Kidney (tissue), 14 donors: ENCODE measurements around the gene ARL5B. TPM values are rescaled to one million over a fixed set of nuclear protein-coding genes. Genes with fewer than 3 reads are reported as not detected.

Experiments used
- DNase-seq, 5 donors: peaks; one replicate each; pipeline ENCODE4 v3.0.0-alpha.2; 2013 to 2020
- FAIRE-seq: peaks from 2 replicates; lab custom pipeline; 2012; peaks lifted over from hg19 to GRCh38; lab: Jason Lieb, UNC
- H3K27ac ChIP-seq, 2 donors: one replicate each; pipeline ENCODE4 v1.7.0; 2013; ENCODE audit warnings: low read depth in 2 of 2, low read length in 2 of 2, inconsistent platforms in 1 of 2
- H3K27me3 ChIP-seq: one replicate; pipeline ENCODE4 v1.7.1; 2013; ENCODE audit warnings: low read length, inconsistent platforms; ENCODE audit not compliant: control insufficient read depth, insufficient read depth
- H3K36me3 ChIP-seq, 3 donors: one replicate each; pipeline versions ENCODE4 v1.7.0 to v1.7.1; 2013; ENCODE audit warnings: low read length in 3 of 3, control low read depth in 1 of 3, inconsistent platforms in 1 of 3; ENCODE audit not compliant: insufficient read depth in 3 of 3, control insufficient read depth in 2 of 3
- H3K4me1 ChIP-seq, 3 donors: one replicate each; pipeline versions ENCODE4 v1.7.0 to v1.7.1; 2013; ENCODE audit warnings: low read length in 3 of 3, inconsistent platforms in 1 of 3, low read depth in 1 of 3; ENCODE audit not compliant: control insufficient read depth in 2 of 3, insufficient read depth in 2 of 3
- H3K4me3 ChIP-seq, 3 donors: one replicate each; pipeline versions ENCODE4 v1.7.0 to v1.8.1; 2013; ENCODE audit warnings: low read length in 3 of 3, control low read depth in 1 of 3, inconsistent platforms in 1 of 3
- H3K9ac ChIP-seq, 3 donors: one replicate each; pipeline versions ENCODE4 v1.7.0 to v1.7.1; 2013; ENCODE audit warnings: low read length in 3 of 3, control low read depth in 1 of 3, inconsistent platforms in 1 of 3
- H3K9me3 ChIP-seq, 3 donors: one replicate each; pipeline versions ENCODE4 v1.7.0 to v1.7.1; 2013; ENCODE audit warnings: low read length in 3 of 3, control low read depth in 1 of 3, inconsistent platforms in 1 of 3; ENCODE audit not compliant: control insufficient read depth in 2 of 3, insufficient read depth in 1 of 3
- CTCF ChIP-seq: IDR thresholded peaks from 3 replicates; pipeline ENCODE4 v1.5.1; 2012; ENCODE audit warnings: mild to moderate bottlenecking, moderate library complexity, borderline replicate concordance; ENCODE audit not compliant: insufficient read depth; ENCODE audit errors: extremely low read depth
- intact Hi-C: fragments of 100-400 bp; cut with DNase I; formaldehyde crosslinking; loops from one replicate; pipeline ENCODE4 v1.11.1; 2022
- polyA plus RNA-seq: library from polyadenylated mRNA; stranded (reverse); fragments of 350-450 nt; fragmentation: Illumina TruSeq; extraction: RNeasy Lipid Tissue Mini Kit (QIAGEN cat#74804); gene quantifications from one replicate; pipeline ENCODE4 v1.2.3, GENCODE V29; 2014; ENCODE audit warnings: low read depth, low replicate concordance; ENCODE audit not compliant: insufficient read depth
- total RNA-seq: library from RNA; stranded (reverse); fragmentation: NEBNext Ultra II Directional; extraction: Animal tissue kit (Norgen Biotek cat#: 25700); gene quantifications from one replicate; pipeline ENCODE4 v1.2.1, GENCODE V29; 2021
- donor health status: control.
- donor health status: control.
- donor health status: control.
- donor health status: control.
- donor health status: control.
- donor health status: DM: yes; HTN: yes; CAD: no.
- donor health status: Normal renal cell carcinoma (clear cell type).

Gene ARL5B
- total and polyA plus RNA-seq, 2 donors from 2014 or later = 3.0 to 9.7 TPM

- H3K4me3 ChIP-seq = no peak overlapping the region
- no peaks in the 10 kb centered on the region for H3K9me3 ChIP-seq
- no peak for TF ChIP-seq CTCF
- no peak for DNase-seq
- no peaks in the 10 kb centered on the region for H3K27me3 ChIP-seq
- intact Hi-C loops = no loop called here
- H3K9ac ChIP-seq = no peak overlapping the region
- FAIRE-seq = no peak
- H3K27ac ChIP-seq = no peak overlapping the region
- H3K4me1 ChIP-seq = no peaks in the 10 kb centered on the region
- peaks cover 0 to 2% (median 0%) of the 10 kb centered on the region in 3 donors for H3K36me3 ChIP-seq
Observed at GRCh38 chr10:18687706-18688105, 28.5 kb downstream of the ARL5B start.

- peak in 2 of 5 donors; percentile 50 to 58 for DNase-seq
- H3K36me3 ChIP-seq = no peaks in the 10 kb centered on the region
- H3K9ac ChIP-seq = no peak overlapping the region
- H3K27me3 ChIP-seq = no peaks in the 10 kb centered on the region
- no peaks in the 10 kb centered on the region for H3K9me3 ChIP-seq
- intact Hi-C loops = no loop called here
- no peak for FAIRE-seq
- H3K4me3 ChIP-seq = no peak overlapping the region
- H3K4me1 ChIP-seq = no peaks in the 10 kb centered on the region
- H3K27ac ChIP-seq = no peak overlapping the region
- TF ChIP-seq CTCF = no peak
Observed at GRCh38 chr10:18689498-18689897, 30.3 kb downstream of the ARL5B start.

GRCh38 chr10:18690541-18690940 is 31.3 kb downstream of the ARL5B start:
- H3K4me1 ChIP-seq = no peaks in the 10 kb centered on the region
- H3K27me3 ChIP-seq = no peaks in the 10 kb centered on the region
- DNase-seq (no peak), FAIRE-seq (no peak)
- no peak for TF ChIP-seq CTCF
- H3K36me3 ChIP-seq = no peaks in the 10 kb centered on the region
- no peaks in the 10 kb centered on the region for H3K9me3 ChIP-seq
- H3K4me3 ChIP-seq = no peak overlapping the region
- no peak overlapping the region for H3K27ac ChIP-seq
- intact Hi-C loops = no loop called here
- no peak overlapping the region for H3K9ac ChIP-seq
